DLD1 (cell line): Measurements from ENCODE around the gene S100A4.
"Not testable (repeated sequence)": the region's sequence is repeated elsewhere in the genome, so short reads cannot be mapped to it uniquely, and the experiment has no call there.

Source experiments
- in situ Hi-C: cut with HindIII; loops from 2 replicates; pipeline ENCODE4 v1.10.0; 2017; ENCODE audit warnings: low sequenced_read_pairs

The S100A4 gene

GRCh38 chr1:153535242-153536011 is 10.2 kb downstream of the S100A4 start, which contains the start of gene S100A6:
Gene S100A6 (minus strand): TSS chr1:153535991. CDS start chr1:153535339, 652 bp downstream.
- in situ Hi-C loops = no loop called here

GRCh38 chr1:153534925-153535241 is 10.7 kb downstream of the S100A4 start:
- in situ Hi-C loops = no loop called here

DNA sequence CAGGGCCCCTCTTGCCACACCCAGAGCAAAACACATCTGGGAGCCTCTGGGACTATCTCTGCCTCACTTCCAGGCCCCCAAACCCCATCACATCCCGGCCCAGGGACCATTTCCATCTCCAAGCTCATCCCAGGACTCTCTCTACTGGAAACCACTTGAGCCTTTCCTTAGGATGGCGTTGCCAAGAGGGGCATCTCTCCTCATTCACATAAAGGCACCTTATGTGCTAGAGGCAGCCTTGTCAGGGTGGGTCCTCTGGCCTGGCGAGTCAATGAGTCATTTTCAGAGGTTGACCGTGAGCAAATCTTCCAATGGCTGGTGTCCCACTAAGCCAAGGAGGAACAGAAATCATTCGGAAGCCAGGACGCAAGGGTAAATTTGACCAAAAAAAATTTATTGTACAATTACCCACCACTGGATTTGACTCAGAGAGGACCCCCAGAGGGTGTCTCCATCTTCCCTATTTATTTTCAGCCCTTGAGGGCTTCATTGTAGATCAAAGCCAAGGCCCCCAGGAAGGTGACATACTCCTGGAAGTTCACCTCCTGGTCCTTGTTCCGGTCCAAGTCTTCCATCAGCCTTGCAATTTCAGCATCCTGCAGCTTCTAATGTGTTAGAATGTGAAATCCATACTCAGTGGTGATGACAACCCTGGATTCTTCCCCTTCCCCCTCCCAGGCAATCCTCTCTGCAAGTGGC is 11.2 kb downstream of the S100A4 start:
- in situ Hi-C loops = no loop called here

DNA sequence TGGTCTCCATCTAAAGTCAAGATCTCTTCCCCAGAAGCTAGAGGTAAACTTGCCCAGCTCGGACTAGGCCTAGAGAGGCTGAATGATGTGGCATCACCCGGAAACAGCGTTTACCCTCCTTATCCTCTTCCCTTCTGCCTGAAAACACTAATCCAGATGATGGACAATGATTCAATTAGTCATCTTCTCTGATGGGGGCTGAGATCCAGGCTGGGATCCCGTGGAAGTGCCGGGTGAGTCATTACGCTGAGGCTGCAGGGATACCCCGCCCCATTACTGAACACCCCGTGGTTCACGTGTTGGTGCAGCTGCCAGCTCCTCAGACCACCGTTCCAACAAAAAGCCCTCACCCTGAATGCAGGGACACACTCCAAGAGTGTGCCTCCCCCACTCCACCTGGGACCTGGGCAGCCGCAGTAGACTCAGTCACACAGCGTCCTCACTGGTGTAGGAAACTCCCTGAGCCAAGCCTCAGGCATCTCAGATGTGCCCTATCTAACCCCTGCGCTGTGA is 11.9 kb downstream of the S100A4 start:
- in situ Hi-C loops = no loop called here

DNA sequence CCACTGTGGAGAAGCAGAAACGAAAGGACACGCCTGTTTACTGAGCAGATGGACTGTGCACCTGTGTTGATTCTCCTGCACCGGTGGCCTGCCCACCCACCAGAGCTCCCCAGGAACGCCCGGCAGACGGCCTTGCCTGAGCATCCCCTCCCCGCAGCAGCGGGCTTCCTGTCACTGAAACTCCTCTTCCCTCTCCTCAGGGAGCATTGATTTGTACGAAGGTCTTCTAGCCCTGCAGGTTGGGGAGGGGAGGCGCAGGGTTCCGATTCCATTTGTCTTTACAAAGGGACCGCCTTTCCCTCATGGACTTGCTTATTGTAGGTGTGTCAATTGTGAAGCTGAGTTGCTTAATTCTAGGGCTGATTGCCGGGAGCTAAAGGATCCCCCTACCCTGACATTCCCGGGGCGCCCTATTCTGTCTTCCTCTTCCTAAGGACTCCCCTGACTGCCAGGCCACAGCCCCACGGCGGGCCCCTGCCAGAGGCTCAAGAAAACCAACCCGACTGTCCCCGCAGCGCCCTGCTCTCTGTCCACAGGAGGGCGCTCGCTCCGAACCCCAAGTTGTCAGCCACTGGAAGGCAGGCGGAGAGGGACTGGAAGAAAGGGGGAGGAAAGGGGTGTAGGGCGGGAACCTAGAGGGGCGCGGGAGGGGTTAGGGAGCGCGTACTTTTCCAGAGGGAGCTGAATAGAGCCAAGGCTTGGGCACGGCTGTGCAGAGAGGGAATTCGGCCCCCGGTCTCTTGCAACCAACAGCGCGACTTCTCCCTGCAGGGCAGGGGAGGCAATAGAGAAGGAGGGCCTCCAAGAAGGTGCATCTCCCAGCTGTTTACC is 12.6 kb downstream of the S100A4 start:
- in situ Hi-C loops = no loop called here

DNA sequence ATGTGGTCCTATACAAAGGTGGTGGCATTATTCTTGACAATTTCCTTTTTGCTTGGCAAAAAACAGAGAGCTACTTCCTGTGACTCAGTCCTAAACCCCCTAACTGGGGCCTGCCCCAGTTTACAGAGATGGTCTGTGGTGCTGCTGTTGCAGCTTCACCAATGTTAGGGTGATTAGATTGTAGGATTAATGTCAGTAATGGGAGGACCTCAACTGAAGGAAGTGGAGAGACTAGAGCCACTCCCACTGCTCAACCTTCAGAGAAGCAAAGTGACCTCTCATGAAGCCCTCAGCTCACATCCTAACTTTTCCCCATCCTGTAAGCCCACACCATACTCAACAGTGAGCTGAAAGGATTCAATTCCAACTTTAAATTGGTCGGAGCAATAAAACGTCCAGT is 13.4 kb downstream of the S100A4 start:
- in situ Hi-C loops = no loop called here

DNA sequence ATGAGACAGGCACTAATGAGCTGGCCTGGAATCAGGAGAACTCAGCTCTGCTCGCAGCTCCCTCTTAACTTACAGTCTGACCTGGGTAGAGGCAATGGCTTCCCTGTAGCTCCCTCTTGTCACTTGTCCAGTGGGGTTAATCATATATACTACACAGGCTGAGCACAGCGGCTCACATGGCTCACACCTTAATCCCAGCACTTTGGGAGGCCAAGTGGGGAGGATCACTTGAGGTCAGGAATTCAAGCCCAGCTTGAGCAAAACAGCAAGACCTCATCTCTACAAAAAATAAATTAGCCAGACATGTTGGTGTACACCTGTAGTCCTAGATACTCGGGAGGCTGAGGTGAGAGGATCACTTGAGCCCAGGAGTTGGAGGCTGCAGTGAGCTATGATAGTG is 14.0 kb downstream of the S100A4 start:
- in situ Hi-C loops = no loop called here

- in situ Hi-C loops = no loop called here
These were observed 17.9 kb downstream of the S100A4 start for GRCh38 chr1:153527683-153528040.

DNA sequence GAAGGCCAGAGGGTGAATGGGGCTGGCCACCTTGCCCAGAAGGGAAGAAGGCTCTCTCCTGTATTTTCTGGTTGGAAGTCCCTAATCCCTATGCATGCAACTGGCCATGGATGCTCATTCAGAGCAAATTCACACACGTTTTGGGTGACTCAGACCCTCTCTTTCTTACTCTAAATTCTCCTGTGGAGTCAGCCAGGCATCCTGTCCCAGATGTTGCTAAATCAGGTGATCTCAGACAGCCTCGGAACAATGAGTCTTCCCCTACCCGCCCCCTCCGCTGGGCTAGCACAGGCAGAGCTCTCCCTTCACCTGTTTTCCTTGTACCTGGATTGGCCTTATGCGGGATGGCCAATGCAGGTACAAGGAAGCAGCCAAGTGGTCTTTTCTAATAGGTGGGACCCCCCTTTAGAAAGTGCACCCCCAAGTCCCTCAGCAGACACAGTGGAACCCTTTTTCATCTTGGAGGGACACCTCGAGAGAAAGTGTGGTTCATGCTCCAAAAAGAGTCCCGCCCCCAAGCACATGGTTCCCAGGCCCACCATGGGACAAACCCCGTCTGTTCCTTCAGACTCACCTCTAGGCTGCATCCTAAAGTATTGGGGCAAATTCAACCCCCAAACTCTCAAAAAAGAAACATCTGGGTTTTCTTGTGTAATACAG is 18.5 kb downstream of the S100A4 start:
- in situ Hi-C loops = no loop called here

GRCh38 chr1:153526132-153526543 is 19.5 kb downstream of the S100A4 start:
- in situ Hi-C loops = no loop called here

DNA sequence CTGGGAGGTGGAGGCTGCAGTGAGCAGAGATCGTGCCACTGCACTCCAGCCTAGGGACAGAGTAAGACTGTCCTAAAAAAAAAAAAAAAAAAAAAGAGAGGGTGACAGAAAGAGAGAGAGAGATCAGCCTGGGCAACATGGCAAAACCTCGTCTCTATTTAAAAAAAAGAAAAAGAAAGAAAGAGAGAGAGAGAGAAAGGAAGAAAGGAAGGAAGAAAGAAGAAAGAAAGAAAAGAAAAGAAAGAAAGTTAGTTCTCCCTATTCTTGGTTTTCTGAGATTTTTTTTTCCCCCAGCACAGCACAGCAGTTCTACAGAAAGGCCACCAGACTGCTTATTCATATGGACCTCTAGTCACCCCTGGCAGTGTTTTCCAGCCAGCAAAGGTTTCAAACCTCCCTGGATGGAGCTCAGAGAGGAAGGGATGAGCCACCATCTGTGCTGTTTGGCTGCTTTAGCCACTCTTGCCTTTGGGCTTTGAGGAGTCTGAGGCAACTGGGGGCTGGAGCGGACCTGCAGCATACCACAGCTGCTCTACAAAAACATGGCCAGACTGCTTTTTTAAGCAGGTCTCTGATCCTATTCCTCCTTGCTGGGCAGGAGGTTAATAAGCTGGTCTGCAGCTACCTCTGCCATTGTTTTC is 20.4 kb downstream of the S100A4 start:
- in situ Hi-C loops = no loop called here

- in situ Hi-C loops = not testable (repeated sequence)
These were observed 23.1 kb downstream of the S100A4 start for GRCh38 chr1:153522353-153523048.

GRCh38 chr1:153521808-153522207 is 23.8 kb downstream of the S100A4 start:
- in situ Hi-C loops = not testable (repeated sequence)

- in situ Hi-C loops = no loop called here
These were observed 24.7 kb downstream of the S100A4 start for GRCh38 chr1:153520818-153521476.

- in situ Hi-C loops = not testable (repeated sequence)
These were observed 25.4 kb downstream of the S100A4 start for GRCh38 chr1:153520137-153520691.

DNA sequence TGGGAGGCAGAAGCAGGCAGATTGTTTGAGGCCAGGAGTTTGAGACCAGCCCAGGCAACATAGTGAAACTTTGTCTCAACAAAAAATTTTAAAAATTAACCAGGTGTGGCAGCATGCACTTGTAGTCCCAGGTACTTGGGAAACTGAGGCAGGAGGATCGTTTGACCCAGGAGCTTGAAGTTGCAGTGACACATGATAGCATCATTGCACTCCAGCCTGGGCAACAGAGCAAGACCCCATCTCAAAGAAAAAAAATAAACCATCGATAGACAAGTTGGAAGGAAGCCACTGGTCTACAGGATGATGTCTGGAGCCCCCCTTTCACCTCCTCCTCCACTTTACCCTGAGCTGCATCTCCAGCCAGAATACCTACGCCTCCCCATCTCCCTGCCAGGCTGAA is 26.4 kb downstream of the S100A4 start:
- in situ Hi-C loops = no loop called here

DNA sequence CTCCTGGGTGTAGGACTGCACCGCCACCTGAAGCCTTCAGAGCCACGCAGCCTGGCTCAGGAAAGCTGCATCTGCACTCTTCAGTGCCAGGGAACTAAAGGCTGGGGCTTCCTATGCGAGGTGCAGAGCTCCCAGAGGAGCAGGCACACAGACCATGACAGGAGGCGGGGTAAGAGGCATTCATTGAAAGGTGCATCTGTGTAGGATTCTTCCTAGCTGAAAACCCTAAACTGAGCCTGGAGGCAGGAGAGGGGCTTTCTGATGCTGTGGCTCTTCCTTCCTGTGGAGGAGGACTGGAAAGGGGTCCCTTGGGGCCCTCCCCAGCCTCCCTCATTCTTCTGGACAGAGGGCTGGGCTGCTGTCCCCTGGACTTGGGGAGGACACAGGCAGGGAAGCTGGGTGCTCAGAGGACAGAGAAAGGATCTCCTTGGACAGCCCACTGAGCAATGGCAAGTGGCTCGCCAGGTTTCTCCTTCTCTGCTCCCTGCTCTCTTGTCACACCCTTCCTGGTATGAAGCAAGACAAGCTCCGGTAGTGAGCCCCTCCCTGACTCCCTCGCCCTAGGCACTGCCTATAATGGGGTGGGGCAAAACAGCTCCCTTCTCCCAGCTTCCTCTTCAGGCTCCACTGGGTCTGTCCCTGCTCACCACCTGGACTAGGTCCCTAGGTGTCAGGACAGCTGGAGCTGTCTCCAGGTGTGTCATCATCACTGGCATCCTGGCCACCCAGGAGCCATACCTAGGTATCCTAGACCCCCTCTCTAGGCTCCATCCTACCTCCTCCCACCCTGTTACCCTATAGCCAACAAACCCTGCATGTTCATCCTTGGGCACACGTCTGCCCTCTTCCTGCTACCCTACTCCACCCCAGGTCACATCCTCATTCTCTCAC is 29.9 kb downstream of the S100A4 start:
- in situ Hi-C loops = no loop called here

- in situ Hi-C loops = no loop called here
These were observed 31.9 kb downstream of the S100A4 start for GRCh38 chr1:153513666-153514065.
